Measurements from ENCODE around the gene ID3.

DNA sequence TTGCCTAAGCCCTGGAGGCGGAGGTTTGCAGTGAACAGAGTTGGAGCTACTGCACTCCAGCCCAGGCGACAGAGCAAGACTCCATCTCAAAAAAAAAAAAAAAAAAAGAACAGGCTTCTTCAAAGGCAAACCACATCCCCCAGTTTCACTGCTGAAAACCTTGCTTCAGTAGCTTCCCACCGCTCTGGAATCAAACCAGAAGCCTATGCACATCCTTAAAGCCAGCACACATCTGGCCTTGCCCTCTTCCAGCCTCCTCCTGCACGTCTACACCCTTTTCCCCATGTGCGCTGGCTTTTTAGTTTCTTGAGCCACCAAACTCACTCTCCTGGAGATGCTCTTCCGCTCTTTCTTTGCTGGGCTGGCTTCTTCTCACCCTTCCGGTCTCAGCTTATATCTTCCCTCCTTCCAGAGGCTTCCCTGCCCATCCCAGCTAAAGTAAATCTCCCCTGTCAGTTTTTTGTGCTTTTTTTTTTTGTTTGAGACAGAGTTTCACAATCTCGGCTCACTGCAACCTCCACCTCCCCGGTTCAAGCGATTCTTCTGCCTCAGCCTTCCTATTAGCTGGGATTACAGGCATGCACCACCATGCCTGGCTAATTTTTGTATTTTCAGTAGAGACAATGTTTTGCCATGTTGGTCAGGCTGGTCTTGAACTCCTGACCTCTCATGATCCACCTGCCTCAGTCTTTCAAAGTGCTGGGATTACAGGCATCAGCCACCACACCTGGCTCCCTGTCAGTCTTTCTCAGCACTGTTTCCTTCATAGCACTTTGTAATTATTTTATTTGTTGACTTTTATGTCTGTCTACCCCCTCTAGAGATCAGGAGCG, 42.0 kb upstream of the ID3 start:
- TF ChIP-seq, protein P1, sequence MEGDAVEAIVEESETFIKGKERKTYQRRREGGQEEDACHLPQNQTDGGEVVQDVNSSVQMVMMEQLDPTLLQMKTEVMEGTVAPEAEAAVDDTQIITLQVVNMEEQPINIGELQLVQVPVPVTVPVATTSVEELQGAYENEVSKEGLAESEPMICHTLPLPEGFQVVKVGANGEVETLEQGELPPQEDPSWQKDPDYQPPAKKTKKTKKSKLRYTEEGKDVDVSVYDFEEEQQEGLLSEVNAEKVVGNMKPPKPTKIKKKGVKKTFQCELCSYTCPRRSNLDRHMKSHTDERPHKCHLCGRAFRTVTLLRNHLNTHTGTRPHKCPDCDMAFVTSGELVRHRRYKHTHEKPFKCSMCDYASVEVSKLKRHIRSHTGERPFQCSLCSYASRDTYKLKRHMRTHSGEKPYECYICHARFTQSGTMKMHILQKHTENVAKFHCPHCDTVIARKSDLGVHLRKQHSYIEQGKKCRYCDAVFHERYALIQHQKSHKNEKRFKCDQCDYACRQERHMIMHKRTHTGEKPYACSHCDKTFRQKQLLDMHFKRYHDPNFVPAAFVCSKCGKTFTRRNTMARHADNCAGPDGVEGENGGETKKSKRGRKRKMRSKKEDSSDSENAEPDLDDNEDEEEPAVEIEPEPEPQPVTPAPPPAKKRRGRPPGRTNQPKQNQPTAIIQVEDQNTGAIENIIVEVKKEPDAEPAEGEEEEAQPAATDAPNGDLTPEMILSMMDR (IDR thresholded peaks at IDR 0.05; ENCODE audit: poor library complexity, severe bottlenecking): no peak
- TF ChIP-seq TAF1 (IDR thresholded peaks at IDR 0.05; ENCODE audit: low read depth) (no peak), POLR2AphosphoS5 (IDR thresholded peaks at IDR 0.05) (no peak), EP300 (conservative IDR thresholded peaks at IDR 0.05; ENCODE audit: poor library complexity, severe bottlenecking) (no peak), EZH2 (IDR thresholded peaks at IDR 0.05; ENCODE audit: borderline replicate concordance, insufficient read depth, low read length, poor library complexity, severe bottlenecking) (no peak)

Data from neural cell (in vitro differentiated cells).